Umbilical cord (tissue), 2 donors: ENCODE results near the gene GMPR2. TPM values are rescaled to one million over a fixed set of nuclear protein-coding genes. Genes with fewer than 3 reads are reported as not detected.

ENCODE experiments used
- DNase-seq: peaks from one replicate; pipeline ENCODE4 v3.0.0-alpha.2; 2015; ENCODE audit warnings: low spot score
- total RNA-seq: library from RNA; depleted of rRNA; stranded (reverse); fragments of >200 nt; gene quantifications from one replicate; pipeline ENCODE4 v1.2.3, GENCODE V29; 2014; ENCODE audit warnings: low replicate concordance; ENCODE audit not compliant: insufficient read depth

Gene GMPR2
- total RNA-seq = 49.4 TPM

DNA sequence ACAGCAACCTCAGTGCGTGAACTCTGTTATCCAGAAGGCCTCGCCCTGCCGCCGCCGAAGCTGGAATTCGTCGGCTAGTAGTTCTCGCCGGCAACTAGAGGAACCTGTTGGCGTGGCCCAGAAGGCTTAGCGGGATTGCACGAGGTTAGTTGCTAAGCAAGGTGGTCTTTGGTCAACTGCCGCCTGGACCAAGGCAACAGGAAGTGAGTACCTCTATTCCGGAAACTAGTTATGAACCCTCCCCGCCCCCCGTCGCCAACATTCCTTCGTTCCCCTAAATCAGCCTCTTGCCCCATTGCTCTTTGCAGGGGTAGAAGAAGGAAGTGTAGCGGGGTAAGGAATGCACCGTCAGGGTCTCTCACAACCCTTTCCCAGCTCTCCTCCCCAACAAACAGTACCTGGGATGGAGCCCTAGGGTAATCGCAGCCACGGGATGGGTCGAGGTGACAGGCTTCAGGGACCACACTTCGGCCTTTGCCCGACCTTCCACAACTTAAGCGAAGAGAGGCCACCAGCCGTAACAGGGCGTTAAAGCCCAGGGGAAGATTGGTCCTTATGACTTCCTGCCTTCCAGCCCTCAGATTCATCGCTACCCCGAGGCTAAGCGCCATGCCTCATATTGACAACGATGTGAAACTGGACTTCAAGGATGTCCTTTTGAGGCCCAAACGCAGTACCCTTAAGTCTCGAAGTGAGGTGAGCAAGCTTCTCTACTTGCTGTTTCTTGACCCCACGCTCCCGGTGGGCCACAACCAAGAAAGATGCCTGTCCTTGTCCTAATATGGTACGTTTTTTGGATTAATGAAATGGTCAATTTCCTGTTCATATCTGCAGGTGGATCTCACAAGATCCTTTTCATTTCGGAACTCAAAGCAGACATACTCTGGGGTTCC, at the start of gene GMPR2:
Gene GMPR2 (plus strand): TSS at position 285 of the 893 bp plus-strand sequence. CDS start 325 bp downstream, at position 610.
- peak; percentile 89 for DNase-seq

DNA sequence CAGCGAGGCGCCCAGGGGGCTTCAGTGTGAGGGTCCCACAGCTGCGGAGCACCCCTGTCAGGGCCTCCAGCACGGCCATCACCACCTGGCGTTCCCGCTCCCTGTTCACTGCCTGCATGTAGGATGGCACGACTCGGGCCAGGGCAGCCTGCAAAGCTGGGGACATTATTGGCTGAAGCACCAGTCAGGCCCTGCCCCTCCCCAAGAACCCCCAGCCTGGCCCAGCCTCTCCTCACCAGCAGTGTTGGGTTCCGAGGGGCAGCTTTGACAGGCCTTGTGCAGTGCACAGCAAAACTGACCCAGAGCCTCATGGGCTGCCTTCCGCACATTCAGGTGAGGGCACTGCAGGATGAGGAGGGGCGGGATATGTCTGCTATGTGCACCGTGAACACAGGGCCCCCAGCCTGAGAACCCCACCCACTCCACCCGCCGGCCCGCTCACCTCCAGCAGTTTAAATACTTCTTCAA, 49.7 kb upstream of the GMPR2 start:
- DNase-seq = no peak

- DNase-seq = no peak
Measured at GRCh38 chr14:24184104-24184970, 48.4 kb upstream of the GMPR2 start.

GRCh38 chr14:24185026-24185425, 47.7 kb upstream of the GMPR2 start:
- no peak for DNase-seq

GRCh38 chr14:24185741-24186140, 47.0 kb upstream of the GMPR2 start:
- DNase-seq = no peak

DNA sequence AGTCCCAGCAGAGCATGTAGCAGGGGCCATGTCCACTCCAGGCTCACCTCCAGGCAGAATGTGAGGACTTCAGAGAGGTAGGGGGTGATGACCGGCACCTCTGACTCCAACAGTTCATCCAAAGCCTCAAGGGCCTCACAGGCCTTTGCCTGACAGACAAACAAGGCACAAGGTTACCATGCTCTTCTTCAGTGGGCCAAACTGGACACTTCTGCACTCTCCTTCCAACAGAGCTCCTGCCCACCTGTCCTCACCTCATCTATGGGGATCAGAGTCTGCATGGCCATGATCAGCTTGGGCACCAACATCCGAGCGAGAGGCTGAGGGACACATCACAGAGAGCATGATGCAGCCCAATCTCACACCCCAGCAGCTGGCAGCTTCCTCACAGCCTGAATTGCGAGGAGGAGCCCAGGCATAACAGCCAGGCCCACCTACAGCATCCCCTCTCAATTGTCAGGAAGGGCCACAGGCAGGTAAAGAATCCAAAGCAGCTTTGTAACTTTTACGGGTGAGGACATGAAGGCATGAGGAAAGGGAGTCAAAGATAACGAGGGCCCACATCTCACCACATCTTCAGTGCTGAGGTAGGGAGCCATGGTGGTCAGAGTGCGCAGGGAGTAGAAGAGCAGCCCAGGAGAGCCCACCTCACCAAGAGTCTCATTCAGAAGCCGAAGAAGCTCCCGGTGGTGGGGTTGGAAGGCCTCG, 45.7 kb upstream of the GMPR2 start:
- DNase-seq = no peak

DNA sequence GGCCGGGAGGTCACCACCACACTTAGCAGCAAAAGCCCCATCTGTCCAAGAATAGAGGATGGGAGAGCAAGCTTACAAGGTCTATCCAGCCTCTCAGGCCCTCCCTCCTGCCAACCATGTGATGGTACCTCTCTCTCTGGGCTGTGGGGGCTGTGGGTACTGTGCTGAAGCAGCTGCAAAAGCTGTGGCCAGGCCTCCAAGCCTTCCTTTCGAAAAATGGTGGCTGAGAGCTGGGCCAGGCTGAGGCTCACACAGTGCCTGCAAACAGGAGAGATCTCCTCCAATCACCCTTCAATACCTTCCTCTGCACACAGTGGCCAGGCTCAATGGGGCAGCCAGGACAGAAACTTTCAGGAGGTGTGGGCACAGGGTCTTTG, 45.2 kb upstream of the GMPR2 start:
- DNase-seq = no peak

- DNase-seq = peak; percentile 98
Measured at GRCh38 chr14:24188251-24189058, 44.3 kb upstream of the GMPR2 start, which contains the start of gene IPO4. Gene IPO4 (minus strand): TSS chr14:24188816. CDS start chr14:24188787, 29 bp downstream.

DNA sequence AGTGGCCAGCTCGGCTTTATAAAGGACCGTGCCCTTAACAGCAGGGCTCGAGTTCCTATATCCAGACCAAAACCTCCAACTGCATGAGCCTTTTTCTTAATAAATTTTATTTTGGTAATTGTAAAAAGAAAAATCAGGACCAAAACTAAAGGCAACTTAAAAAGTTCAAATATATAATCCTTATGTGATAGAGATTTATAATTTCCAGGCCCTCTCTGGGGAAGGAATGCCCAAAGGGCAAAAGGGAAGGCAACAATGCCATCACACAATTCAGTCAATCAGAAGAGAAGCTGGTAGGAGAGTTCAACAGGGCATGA, 43.7 kb upstream of the GMPR2 start:
- DNase-seq = no peak

DNA sequence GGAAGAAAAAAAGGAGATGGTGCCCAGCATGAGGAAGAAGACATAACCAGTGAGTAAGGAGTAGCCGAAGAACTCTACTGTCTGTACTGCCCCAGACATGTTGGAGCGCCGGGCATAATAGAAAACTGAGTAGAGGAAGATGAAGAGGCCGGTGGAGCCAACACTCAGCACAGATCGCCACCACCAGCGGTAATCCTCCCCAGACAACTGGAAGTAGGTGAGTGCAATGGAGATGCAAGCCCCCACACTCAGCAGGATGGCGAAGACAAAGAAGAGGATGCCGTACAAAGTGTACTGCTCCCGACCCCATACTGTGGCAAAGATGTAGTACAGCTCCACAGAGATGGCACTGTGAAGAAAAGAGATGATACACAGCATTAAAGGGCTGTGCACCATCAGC, 43.3 kb upstream of the GMPR2 start:
- no peak for DNase-seq

GRCh38 chr14:24190416-24190815, 42.3 kb upstream of the GMPR2 start:
- DNase-seq = no peak

GRCh38 chr14:24192933-24193332, 39.8 kb upstream of the GMPR2 start:
- no peak for DNase-seq

- no peak for DNase-seq
Measured at GRCh38 chr14:24194186-24194872, 38.4 kb upstream of the GMPR2 start.

GRCh38 chr14:24194873-24195185, 37.9 kb upstream of the GMPR2 start:
- DNase-seq = peak; percentile 14

DNA sequence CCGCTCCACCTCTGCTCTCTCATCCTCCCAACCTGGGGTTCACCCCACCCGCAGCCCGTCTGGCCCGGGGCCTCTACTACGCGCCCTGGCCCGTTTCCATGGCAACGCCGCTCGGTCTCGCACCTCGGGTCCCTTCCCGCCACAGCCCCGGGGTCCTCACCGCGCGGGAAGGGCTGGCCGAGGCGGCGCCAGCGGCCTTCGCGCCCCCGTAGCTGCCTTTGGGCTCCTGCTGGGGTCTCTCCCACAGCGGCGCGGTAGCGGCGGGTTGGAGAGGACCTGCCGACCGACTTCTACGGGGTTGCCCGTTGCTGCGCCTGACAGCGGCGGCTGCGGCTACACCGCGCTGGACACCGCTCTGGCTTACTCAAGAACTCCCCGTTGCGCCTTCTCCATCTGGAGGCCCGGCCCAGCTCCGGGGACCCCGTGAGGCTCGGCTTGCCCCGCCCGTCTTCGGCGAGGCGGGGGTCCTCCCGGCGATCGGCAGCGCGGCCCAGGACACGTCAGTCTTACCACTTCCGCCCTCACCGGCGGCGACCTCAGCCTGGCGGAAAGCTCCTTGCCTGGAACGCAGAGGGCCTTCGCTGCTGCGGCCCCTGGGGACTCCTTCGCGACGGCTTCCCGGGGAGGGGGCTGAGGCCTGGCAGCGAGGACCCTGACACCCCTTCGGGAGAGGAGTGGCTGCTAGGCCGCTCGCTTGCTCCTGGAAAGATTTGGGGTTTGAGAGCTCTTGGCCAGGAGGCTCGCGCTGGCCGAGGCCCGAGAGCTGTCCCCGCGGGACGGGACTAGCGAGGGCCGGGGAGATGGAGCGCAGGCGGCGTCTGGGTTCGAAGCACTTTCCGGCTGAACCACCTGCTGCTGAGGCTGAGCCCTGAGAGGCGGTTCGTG, 37.3 kb upstream of the GMPR2 start, which contains the start of gene TM9SF1:
Gene TM9SF1 (minus strand): TSS at position 256 of the 885 bp plus-strand sequence. CDS start 422 bp downstream, outside the sequence.
- DNase-seq = peak; percentile 92

DNA sequence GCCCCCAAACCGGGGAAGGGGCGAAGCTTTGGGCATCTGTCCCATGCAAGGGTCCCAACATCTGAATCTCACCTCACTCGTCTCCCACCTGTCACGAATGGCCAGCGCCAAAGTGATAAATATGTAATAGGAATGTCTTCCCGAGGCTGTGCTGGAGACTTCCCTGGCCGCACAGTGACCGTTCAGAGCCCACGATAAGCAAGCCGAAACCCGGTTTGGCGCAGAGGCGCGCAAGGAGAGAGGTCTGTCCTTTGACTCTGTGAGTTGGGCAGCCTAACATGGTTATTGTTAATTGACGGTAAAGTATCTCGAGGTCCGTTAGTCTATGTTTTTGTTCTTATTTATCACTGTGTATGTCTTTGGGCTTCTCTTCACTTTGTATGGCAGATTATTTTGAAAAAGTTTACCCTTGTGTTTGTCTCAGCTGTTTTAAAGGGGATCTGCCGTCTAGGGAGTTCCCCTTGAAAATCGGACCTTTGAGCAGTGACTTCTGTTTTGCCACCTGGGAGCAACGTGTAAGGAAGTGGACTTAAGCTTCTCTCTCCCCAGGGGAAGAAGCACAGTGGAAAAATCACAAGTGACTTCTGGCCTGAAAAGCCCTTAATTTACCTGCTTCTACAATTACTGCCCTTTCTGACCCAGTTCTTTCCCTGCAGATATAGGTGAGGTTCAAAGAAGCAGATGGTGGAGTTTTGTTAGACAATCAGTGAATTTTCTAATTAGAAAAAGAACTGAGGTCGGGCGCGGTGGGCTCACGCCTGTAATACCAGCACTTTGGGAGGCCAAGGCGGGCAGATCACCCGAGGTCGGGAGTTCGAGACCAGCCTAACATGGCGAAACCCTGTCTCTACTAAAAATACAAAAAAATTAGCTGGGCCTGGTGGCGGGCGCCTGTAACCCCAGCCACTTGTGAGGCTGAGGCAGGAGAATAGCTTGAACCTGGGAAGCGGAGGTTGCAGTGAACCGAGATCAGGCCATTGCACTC, 36.4 kb upstream of the GMPR2 start:
- peak; percentile 13 for DNase-seq

- DNase-seq = no peak
Measured at GRCh38 chr14:24197056-24197450, 35.7 kb upstream of the GMPR2 start.
